SK-N-SH treated with all-trans-retinoic acid at 6 μM for 48 hours (cell line): Measurements from ENCODE around the gene SMIM24.

Experiments used
- ATAC-seq: fragments of 200-7000 bp; cut with Tn5 transposase; 3 replicates; pipeline ENCODE4 v1.9.1; 2020; ENCODE audit warnings: mild to moderate bottlenecking, moderate library complexity
- ARNTL ChIP-seq: fragments of 450-650 bp; formaldehyde crosslinking; IDR thresholded peaks from 2 replicates; pipeline ENCODE4 v1.5.0; 2020; ENCODE audit warnings: low read depth, mild to moderate bottlenecking, moderate library complexity, borderline replicate concordance
- BACH2 ChIP-seq: fragments of 250-450 bp; sonication (Bioruptor Pico); IDR thresholded peaks from 2 replicates; pipeline ENCODE4 v1.9.0; 2021; ENCODE audit warnings: mild to moderate bottlenecking, borderline replicate concordance
- ESRRG ChIP-seq: fragments of 250-450 bp; sonication (Bioruptor Pico); IDR thresholded peaks from 2 replicates; pipeline ENCODE4 v1.6.1; 2021; ENCODE audit warnings: mild to moderate bottlenecking
- GLIS3 ChIP-seq: fragments of 250-450 bp; sonication (Bioruptor Pico); IDR thresholded peaks from 2 replicates; pipeline ENCODE4 v1.5.0; 2020; ENCODE audit warnings: mild to moderate bottlenecking, moderate library complexity
- ISL1 ChIP-seq: fragments of 250-450 bp; sonication (Bioruptor Pico); IDR thresholded peaks from 2 replicates; pipeline ENCODE4 v2.1.2; 2022; ENCODE audit warnings: mild to moderate bottlenecking, moderate library complexity
- OSR1 ChIP-seq: fragments of 250-450 bp; sonication (Bioruptor Pico); IDR thresholded peaks from 2 replicates; pipeline ENCODE4 v1.8.0; 2022; ENCODE audit warnings: moderate library complexity, mild to moderate bottlenecking, inconsistent platforms
- RARB ChIP-seq: fragments of 250-450 bp; sonication (Bioruptor Pico); IDR thresholded peaks from 2 replicates; pipeline ENCODE4 v1.8.0; 2021; ENCODE audit warnings: mild to moderate bottlenecking, moderate library complexity
- SNAI2 ChIP-seq: fragments of 250-450 bp; sonication (Bioruptor Pico); IDR thresholded peaks from 2 replicates; pipeline ENCODE4 v1.5.0; 2020; ENCODE audit warnings: mild to moderate bottlenecking, moderate library complexity
- TCF4 ChIP-seq: fragments of 250-450 bp; sonication (Bioruptor Pico); IDR thresholded peaks from 2 replicates; pipeline ENCODE4 v1.8.0; 2021; ENCODE audit warnings: mild to moderate bottlenecking, moderate library complexity, borderline replicate concordance
- TOX ChIP-seq: fragments of 250-450 bp; sonication (Bioruptor Pico); IDR thresholded peaks from 2 replicates; pipeline ENCODE4 v1.8.0; 2021; ENCODE audit warnings: mild to moderate bottlenecking, moderate library complexity, borderline replicate concordance
- ZC3H10 ChIP-seq: fragments of 250-450 bp; sonication (Bioruptor Pico); IDR thresholded peaks from 2 replicates; pipeline ENCODE4 v1.5.1; 2021; ENCODE audit warnings: mild to moderate bottlenecking, moderate library complexity
- ZFP3 ChIP-seq: fragments of 250-450 bp; sonication (Bioruptor Pico); IDR thresholded peaks from 2 replicates; pipeline ENCODE4 v1.5.0; 2020; ENCODE audit warnings: mild to moderate bottlenecking, moderate library complexity
- ZNF565 ChIP-seq: fragments of 450-650 bp; formaldehyde crosslinking; conservative IDR thresholded peaks from 2 replicates; pipeline ENCODE4 v1.5.0; 2020; ENCODE audit warnings: low read depth, mild to moderate bottlenecking, moderate library complexity
- ZNF8 ChIP-seq: fragments of 450-650 bp; formaldehyde crosslinking; IDR thresholded peaks from 2 replicates; pipeline ENCODE4 v1.5.0; 2020; ENCODE audit warnings: mild to moderate bottlenecking, moderate library complexity
- TF ChIP-seq, protein P1 (sequence below): fragments of 250-450 bp; sonication (Bioruptor Pico); IDR thresholded peaks from 2 replicates; pipeline ENCODE4 v1.5.0; 2020; ENCODE audit warnings: mild to moderate bottlenecking, moderate library complexity
- TF ChIP-seq, protein P2 (sequence below): fragments of 250-450 bp; sonication (Bioruptor Pico); IDR thresholded peaks from 2 replicates; pipeline ENCODE4 v1.8.0; 2020; ENCODE audit warnings: mild to moderate bottlenecking, moderate library complexity, borderline replicate concordance
- TF ChIP-seq, protein P3 (sequence below): fragments of 250-450 bp; sonication (Bioruptor Pico); IDR thresholded peaks from 2 replicates; pipeline ENCODE4 v1.5.1; 2021; ENCODE audit warnings: mild to moderate bottlenecking, moderate library complexity
- TF ChIP-seq, protein P4 (sequence below): fragments of 250-450 bp; sonication (Bioruptor Pico); IDR thresholded peaks from 2 replicates; pipeline ENCODE4 v1.5.1; 2020; ENCODE audit warnings: low read depth, mild to moderate bottlenecking, moderate library complexity
- TF ChIP-seq, protein P5 (sequence below): fragments of 250-450 bp; sonication (Bioruptor Pico); IDR thresholded peaks from 2 replicates; pipeline ENCODE4 v1.8.0; 2021; ENCODE audit warnings: low read depth, mild to moderate bottlenecking, moderate library complexity, borderline replicate concordance

SMIM24 gene

DNA sequence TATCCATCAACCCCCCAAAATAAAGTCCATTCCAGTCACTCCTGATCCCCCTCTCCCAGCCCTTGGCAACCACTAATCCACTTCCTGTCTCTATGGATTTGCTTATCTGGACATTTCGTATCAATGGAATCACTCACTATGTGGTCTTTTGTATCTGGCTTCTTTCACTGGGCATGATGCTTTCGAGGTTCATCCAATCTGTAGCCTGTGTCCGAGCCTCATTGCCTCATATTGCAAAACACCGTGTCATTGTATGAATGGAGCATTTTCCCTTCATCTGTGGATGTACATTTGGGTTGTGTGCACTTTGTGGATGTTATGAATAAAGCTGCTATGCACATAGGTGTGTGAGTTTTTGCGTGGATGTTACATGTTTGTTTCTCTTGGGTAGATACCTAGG, 24.4 kb upstream of the SMIM24 start:
- no peak for ATAC-seq
- TF ChIP-seq, protein P1, sequence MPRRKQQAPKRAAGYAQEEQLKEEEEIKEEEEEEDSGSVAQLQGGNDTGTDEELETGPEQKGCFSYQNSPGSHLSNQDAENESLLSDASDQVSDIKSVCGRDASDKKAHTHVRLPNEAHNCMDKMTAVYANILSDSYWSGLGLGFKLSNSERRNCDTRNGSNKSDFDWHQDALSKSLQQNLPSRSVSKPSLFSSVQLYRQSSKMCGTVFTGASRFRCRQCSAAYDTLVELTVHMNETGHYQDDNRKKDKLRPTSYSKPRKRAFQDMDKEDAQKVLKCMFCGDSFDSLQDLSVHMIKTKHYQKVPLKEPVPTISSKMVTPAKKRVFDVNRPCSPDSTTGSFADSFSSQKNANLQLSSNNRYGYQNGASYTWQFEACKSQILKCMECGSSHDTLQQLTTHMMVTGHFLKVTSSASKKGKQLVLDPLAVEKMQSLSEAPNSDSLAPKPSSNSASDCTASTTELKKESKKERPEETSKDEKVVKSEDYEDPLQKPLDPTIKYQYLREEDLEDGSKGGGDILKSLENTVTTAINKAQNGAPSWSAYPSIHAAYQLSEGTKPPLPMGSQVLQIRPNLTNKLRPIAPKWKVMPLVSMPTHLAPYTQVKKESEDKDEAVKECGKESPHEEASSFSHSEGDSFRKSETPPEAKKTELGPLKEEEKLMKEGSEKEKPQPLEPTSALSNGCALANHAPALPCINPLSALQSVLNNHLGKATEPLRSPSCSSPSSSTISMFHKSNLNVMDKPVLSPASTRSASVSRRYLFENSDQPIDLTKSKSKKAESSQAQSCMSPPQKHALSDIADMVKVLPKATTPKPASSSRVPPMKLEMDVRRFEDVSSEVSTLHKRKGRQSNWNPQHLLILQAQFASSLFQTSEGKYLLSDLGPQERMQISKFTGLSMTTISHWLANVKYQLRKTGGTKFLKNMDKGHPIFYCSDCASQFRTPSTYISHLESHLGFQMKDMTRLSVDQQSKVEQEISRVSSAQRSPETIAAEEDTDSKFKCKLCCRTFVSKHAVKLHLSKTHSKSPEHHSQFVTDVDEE, result no peak
- TF ChIP-seq, protein P2, sequence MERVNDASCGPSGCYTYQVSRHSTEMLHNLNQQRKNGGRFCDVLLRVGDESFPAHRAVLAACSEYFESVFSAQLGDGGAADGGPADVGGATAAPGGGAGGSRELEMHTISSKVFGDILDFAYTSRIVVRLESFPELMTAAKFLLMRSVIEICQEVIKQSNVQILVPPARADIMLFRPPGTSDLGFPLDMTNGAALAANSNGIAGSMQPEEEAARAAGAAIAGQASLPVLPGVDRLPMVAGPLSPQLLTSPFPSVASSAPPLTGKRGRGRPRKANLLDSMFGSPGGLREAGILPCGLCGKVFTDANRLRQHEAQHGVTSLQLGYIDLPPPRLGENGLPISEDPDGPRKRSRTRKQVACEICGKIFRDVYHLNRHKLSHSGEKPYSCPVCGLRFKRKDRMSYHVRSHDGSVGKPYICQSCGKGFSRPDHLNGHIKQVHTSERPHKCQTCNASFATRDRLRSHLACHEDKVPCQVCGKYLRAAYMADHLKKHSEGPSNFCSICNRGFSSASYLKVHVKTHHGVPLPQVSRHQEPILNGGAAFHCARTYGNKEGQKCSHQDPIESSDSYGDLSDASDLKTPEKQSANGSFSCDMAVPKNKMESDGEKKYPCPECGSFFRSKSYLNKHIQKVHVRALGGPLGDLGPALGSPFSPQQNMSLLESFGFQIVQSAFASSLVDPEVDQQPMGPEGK (CRISPR knock-in tag), result no peak

DNA sequence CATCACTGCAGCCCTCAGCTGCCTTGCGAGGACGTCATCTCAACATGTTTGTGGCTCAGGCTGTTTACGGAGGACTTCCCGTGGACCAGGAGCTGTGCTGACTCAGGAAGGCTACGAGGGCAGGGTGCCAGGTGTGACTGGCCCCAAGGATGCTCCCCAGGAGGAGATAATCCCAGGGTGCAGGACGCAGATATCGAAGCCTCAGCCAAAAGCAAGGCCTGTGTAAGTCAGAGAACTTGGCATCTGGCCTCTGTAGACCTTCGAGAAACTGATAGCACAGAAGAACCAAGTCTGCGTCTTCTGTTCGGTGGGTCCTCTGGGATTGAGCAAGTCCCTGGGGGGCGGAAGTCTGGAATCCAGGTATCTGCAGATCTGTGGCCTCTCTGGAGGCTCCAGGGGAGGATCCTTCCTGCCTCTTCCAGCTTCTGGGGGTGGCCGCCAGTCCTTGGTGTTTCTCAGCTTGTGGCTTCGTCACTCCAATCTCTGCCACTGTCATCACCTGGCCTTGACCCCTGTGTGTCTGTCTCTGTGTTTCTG, 22.8 kb upstream of the SMIM24 start:
- no peak for ATAC-seq

DNA sequence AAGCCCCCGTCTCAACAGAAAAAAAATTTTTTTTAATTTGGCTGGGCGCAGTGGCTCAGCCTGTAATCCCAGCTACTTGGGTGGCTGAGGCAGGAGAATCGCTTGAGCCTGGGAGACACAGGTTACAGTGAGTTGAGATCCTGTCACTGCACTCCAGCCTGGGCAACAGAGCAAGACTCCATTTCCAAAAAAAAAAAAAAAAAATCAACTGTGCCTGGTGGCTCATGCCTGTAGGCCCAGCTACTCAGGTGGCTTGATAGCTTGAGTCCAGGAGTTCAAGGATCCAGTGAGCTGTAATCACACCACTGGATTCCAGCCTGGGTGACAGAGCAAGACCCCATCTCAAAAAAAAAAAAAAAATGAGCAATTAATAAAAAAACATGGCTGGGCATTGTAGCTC, 21.5 kb upstream of the SMIM24 start:
- ATAC-seq, result no peak
- no peak for TF ChIP-seq SNAI2 (CRISPR knock-in tag)
- TF ChIP-seq, protein P3, sequence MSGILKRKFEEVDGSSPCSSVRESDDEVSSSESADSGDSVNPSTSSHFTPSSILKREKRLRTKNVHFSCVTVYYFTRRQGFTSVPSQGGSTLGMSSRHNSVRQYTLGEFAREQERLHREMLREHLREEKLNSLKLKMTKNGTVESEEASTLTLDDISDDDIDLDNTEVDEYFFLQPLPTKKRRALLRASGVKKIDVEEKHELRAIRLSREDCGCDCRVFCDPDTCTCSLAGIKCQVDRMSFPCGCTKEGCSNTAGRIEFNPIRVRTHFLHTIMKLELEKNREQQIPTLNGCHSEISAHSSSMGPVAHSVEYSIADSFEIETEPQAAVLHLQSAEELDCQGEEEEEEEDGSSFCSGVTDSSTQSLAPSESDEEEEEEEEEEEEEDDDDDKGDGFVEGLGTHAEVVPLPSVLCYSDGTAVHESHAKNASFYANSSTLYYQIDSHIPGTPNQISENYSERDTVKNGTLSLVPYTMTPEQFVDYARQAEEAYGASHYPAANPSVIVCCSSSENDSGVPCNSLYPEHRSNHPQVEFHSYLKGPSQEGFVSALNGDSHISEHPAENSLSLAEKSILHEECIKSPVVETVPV, result no peak
- no peak for TF ChIP-seq TCF4
- no peak for TF ChIP-seq BACH2 (CRISPR knock-in tag)
- TF ChIP-seq ISL1, result no peak
- no peak for TF ChIP-seq ZNF8 (CRISPR knock-in tag)
- TF ChIP-seq, protein P4, sequence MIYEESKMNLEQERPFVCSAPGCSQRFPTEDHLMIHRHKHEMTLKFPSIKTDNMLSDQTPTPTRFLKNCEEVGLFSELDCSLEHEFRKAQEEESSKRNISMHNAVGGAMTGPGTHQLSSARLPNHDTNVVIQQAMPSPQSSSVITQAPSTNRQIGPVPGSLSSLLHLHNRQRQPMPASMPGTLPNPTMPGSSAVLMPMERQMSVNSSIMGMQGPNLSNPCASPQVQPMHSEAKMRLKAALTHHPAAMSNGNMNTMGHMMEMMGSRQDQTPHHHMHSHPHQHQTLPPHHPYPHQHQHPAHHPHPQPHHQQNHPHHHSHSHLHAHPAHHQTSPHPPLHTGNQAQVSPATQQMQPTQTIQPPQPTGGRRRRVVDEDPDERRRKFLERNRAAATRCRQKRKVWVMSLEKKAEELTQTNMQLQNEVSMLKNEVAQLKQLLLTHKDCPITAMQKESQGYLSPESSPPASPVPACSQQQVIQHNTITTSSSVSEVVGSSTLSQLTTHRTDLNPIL (CRISPR knock-in tag), result no peak
- TF ChIP-seq RARB (CRISPR knock-in tag), result no peak
- no peak for TF ChIP-seq OSR1
- no peak for TF ChIP-seq ZC3H10 (CRISPR knock-in tag)
- TF ChIP-seq, protein P5, sequence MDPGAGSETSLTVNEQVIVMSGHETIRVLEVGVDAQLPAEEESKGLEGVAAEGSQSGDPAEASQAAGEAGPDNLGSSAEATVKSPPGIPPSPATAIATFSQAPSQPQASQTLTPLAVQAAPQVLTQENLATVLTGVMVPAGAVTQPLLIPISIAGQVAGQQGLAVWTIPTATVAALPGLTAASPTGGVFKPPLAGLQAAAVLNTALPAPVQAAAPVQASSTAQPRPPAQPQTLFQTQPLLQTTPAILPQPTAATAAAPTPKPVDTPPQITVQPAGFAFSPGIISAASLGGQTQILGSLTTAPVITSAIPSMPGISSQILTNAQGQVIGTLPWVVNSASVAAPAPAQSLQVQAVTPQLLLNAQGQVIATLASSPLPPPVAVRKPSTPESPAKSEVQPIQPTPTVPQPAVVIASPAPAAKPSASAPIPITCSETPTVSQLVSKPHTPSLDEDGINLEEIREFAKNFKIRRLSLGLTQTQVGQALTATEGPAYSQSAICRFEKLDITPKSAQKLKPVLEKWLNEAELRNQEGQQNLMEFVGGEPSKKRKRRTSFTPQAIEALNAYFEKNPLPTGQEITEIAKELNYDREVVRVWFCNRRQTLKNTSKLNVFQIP (CRISPR knock-in tag), result no peak
- TF ChIP-seq ZNF565 (CRISPR knock-in tag), result no peak
- TF ChIP-seq, protein P1, result no peak

More for the DNA sequence above, 22.8 kb upstream of the SMIM24 start:
- TF ChIP-seq, protein P2 (CRISPR knock-in tag), result no peak
- TF ChIP-seq, protein P4 (CRISPR knock-in tag), result no peak
- TF ChIP-seq ESRRG (CRISPR knock-in tag), result no peak
- no peak for TF ChIP-seq ARNTL (CRISPR knock-in tag)
- TF ChIP-seq GLIS3 (CRISPR knock-in tag), result no peak
- TF ChIP-seq TCF4, result no peak
- no peak for TF ChIP-seq TOX
- TF ChIP-seq OSR1, result no peak
- TF ChIP-seq ZFP3 (CRISPR knock-in tag), result no peak
- no peak for TF ChIP-seq ZC3H10 (CRISPR knock-in tag)
- TF ChIP-seq SNAI2 (CRISPR knock-in tag), result no peak
